HepG2 (cell line): ENCODE results near the gene MAPK14. TPM values are rescaled to one million over a fixed set of nuclear protein-coding genes. Genes with fewer than 3 reads are reported as not detected.

Experiments
- ATAC-seq: fragments of 200-7000 bp; cut with Tn5 transposase; 3 replicates; pipeline ENCODE4 v1.9.1; 2020; ENCODE audit warnings: mild to moderate bottlenecking, moderate library complexity
- BruUV-seq: library from RNA; stranded (reverse); fragments of 400-500 nt; replicated peaks from 2 replicates; lab custom pipeline; 2021; lab: Mats Ljungman, UMichigan
- CTCF ChIA-PET: fragments of 300-600 bp; formaldehyde crosslinking; extraction: SDS; loops from one replicate; lab custom pipeline; 2021; ENCODE audit warnings: low total read pairs, inconsistent platforms, low intra/inter-chr PET ratio; lab: Yijun Ruan, JAX
- POLR2A ChIA-PET: fragments of 350-600 bp; sonication (Branson Sonifier 250); formaldehyde crosslinking; loops from one replicate; lab custom pipeline; 2020; ENCODE audit warnings: antibody characterized with exemption, inconsistent platforms; lab: Yijun Ruan, JAX
- DNase-seq: peaks from one replicate; pipeline ENCODE4 v3.0.0-alpha.2; 2015; ENCODE audit warnings: low spot score
- FAIRE-seq: peaks from 3 replicates; lab custom pipeline; 2011; peaks lifted over from hg19 to GRCh38; lab: Jason Lieb, UNC
- H2AFZ ChIP-seq: one replicate; pipeline ENCODE4 v1.6.1; 2011; ENCODE audit warnings: low read length, inconsistent platforms
- H3K27ac ChIP-seq: fragments of 300-600 bp; 3 replicates; pipeline ENCODE4 v1.8.0; 2011; ENCODE audit warnings: mixed run types, mild to moderate bottlenecking, mixed read lengths, low read length, inconsistent platforms; ENCODE audit not compliant: insufficient read depth; ENCODE audit errors: extremely low read length
- H3K27me3 ChIP-seq, 2 experiments: fragments of 200-600 bp in 1 of 2; 2 replicates in 1 of 2; 3 replicates in 1 of 2; pipeline versions ENCODE4 v1.6.0 to v1.8.0; 2011; ENCODE audit warnings: low read length in 2 of 2, mild to moderate bottlenecking in 2 of 2, moderate library complexity in 2 of 2, inconsistent platforms in 1 of 2; ENCODE audit not compliant: insufficient read depth in 2 of 2, control insufficient read depth in 1 of 2
- H3K36me3 ChIP-seq, 2 experiments: fragments of 200-600 bp in 1 of 2; replicated peaks in 1 of 2; 2 replicates in 1 of 2; 3 replicates in 1 of 2; pipeline versions ENCODE4 v1.5.1 to v1.8.0; 2011; ENCODE audit warnings: low read length in 2 of 2, inconsistent platforms in 1 of 2; ENCODE audit not compliant: insufficient read depth in 2 of 2, control insufficient read depth in 1 of 2
- H3K4me1 ChIP-seq: 2 replicates; pipeline ENCODE4 v1.5.1; 2012; ENCODE audit warnings: low read length, inconsistent platforms; ENCODE audit not compliant: insufficient read depth
- H3K4me2 ChIP-seq: 2 replicates; pipeline ENCODE4 v1.6.0; 2011; ENCODE audit warnings: low read depth, low read length, inconsistent platforms
- H3K4me3 ChIP-seq, 3 experiments: fragments of 200-600 bp in 1 of 3; sonication (generic), shearing (Covaris generic) in 1 of 3; replicated peaks in 1 of 3; 2 replicates each; pipeline ENCODE4 v1.5.1; 2011 to 2016; ENCODE audit warnings: low read length in 3 of 3, inconsistent platforms in 2 of 3, low read depth in 2 of 3, mild to moderate bottlenecking in 2 of 3, control low read depth in 1 of 3, mixed read lengths in 1 of 3; ENCODE audit not compliant: insufficient read depth in 1 of 3
- H3K79me2 ChIP-seq: one replicate; pipeline ENCODE4 v1.6.1; 2011; ENCODE audit warnings: low read length, inconsistent platforms; ENCODE audit not compliant: insufficient read depth
- H3K9ac ChIP-seq: 2 replicates; pipeline ENCODE4 v1.6.0; 2011; ENCODE audit warnings: mild to moderate bottlenecking, low read depth, low read length, inconsistent platforms; ENCODE audit not compliant: insufficient read depth
- H3K9me3 ChIP-seq: 2 replicates; pipeline ENCODE4 v1.5.1; 2012; ENCODE audit warnings: mild to moderate bottlenecking, low read length
- H4K20me1 ChIP-seq: 2 replicates; pipeline ENCODE4 v1.6.0; 2011; ENCODE audit warnings: inconsistent platforms, mild to moderate bottlenecking, low read length, moderate library complexity; ENCODE audit not compliant: insufficient read depth
- ATF7 ChIP-seq, 2 experiments: fragments of 450-650 bp in 1 of 2; sonication (generic) in 1 of 2; formaldehyde crosslinking in 1 of 2; IDR thresholded peaks; 2 replicates each; pipeline versions ENCODE4 v1.4.0 to v1.6.1; 2016 to 2020; ENCODE audit warnings: antibody characterized with exemption in 1 of 2, mild to moderate bottlenecking in 1 of 2, missing genetic modification reagents in 1 of 2
- EHMT2 ChIP-seq: fragments of 200-600 bp; sonication (generic); IDR thresholded peaks from 2 replicates; pipeline ENCODE4 v1.7.0; 2017; ENCODE audit warnings: antibody characterized with exemption, low read depth, low read length, borderline replicate concordance
- FOXO4 ChIP-seq: sonication (generic); formaldehyde crosslinking; conservative IDR thresholded peaks from 2 replicates; pipeline ENCODE4 v1.8.1; 2023; ENCODE audit warnings: missing genetic modification reagents
- RXRA ChIP-seq: sonication (generic); formaldehyde crosslinking; IDR thresholded peaks from 2 replicates; pipeline ENCODE4 v1.5.1; 2020; ENCODE audit warnings: missing genetic modification reagents
- SMAD1 ChIP-seq: sonication (generic); formaldehyde crosslinking; IDR thresholded peaks from 2 replicates; pipeline ENCODE4 v1.4.0; 2020; ENCODE audit warnings: missing genetic modification reagents, low read depth, mild to moderate bottlenecking, borderline replicate concordance
- SSRP1 ChIP-seq: IDR thresholded peaks from 2 replicates; pipeline ENCODE4 v1.6.1; 2016; ENCODE audit warnings: control low read depth
- ZNF296 ChIP-seq: sonication (generic); formaldehyde crosslinking; conservative IDR thresholded peaks from 2 replicates; pipeline ENCODE4 v1.5.0; 2020; ENCODE audit warnings: mild to moderate bottlenecking, missing genetic modification reagents
- ZNF512 ChIP-seq: sonication (generic); formaldehyde crosslinking; IDR thresholded peaks from 2 replicates; pipeline ENCODE4 v1.4.0; 2020; ENCODE audit warnings: mild to moderate bottlenecking, missing genetic modification reagents
- ZNF567 ChIP-seq: sonication (generic); formaldehyde crosslinking; IDR thresholded peaks from 2 replicates; pipeline ENCODE4 v1.8.1; 2023; ENCODE audit warnings: mild to moderate bottlenecking, missing genetic modification reagents, borderline replicate concordance
- ZNF891 ChIP-seq: sonication (generic); formaldehyde crosslinking; IDR thresholded peaks from 2 replicates; pipeline ENCODE4 v1.5.0; 2020; ENCODE audit warnings: mild to moderate bottlenecking, missing genetic modification reagents
- WGBS: methylation state at CpG from one replicate; pipeline ENCODE4 v1.1.6; 2017; ENCODE audit warnings: low lambda C conversion rate; 5-methylcytosine and 5-hydroxymethylcytosine counted together
- in situ Hi-C: cut with HindIII; loops from 2 replicates; pipeline ENCODE4 v1.10.0; 2017; ENCODE audit warnings: low pct_unique_long_range_greater_than_20kb; ENCODE audit not compliant: extremely low pct_ligation_motif_present
- intact Hi-C: fragments of 100-400 bp; cut with micrococcal nuclease; formaldehyde crosslinking; loops from one replicate; pipeline ENCODE4 v1.10.0; 2022; ENCODE audit not compliant: unreplicated experiment
- polyA plus RNA-seq, 8 experiments: library from polyadenylated mRNA; depleted of rRNA in 3 of 8; stranded (reverse) in 7 of 8; unstranded in 1 of 8; fragments of >200 nt; fragmentation: Illumina TruSeq in 4 of 8; extraction: Trizol in 4 of 8; gene quantifications; 2 replicates each; pipeline versions ENCODE4 v1.2.1 to v1.2.3, GENCODE V29; 2011 to 2016; ENCODE audit warnings: low read depth in 4 of 8, missing spikeins in 1 of 8, mixed read lengths in 1 of 8; ENCODE audit not compliant: insufficient read depth in 1 of 8
- total RNA-seq, 5 experiments: library from RNA; depleted of rRNA; stranded (reverse); fragments of >200 nt; fragmentation: Illumina TruSeq; extraction: Trizol; gene quantifications; 2 replicates each; pipeline ENCODE4 v1.2.3, GENCODE V29; 2016; ENCODE audit warnings: low read depth in 1 of 5
- TF ChIP-seq, protein P1 (sequence below): sonication (generic); formaldehyde crosslinking; IDR thresholded peaks from 2 replicates; pipeline ENCODE4 v1.4.0; 2020; ENCODE audit warnings: mild to moderate bottlenecking, missing genetic modification reagents

MAPK14 gene
- total and polyA plus RNA-seq, 2 of the 13 experiments (the other 11 are each of a cell fraction or from before 2014, with no cell fraction given), result 66.3 to 67.3 TPM

DNA sequence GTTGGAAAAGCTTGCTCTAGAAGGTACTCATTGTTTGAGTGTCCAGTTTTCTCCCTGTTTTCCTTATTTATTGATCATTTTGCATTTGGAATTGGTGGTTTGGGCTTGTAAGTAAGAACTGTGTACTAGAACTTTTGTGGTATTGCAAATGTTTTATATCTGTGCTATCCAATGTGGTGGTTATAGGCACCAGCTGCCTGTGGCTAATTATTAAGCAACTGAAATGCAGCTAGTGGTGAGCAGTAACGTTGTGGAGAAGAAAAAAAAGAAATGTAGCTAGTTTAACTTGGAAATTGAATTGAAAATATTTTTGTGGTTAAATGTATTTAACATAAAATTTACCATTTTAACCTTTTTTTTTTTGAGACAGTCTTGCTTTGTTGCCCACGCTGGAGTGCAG lies 52.0 kb downstream of the MAPK14 start (continued):
- TF ChIP-seq ZNF296 (CRISPR knock-in tag), result no peak
- TF ChIP-seq, protein P1, sequence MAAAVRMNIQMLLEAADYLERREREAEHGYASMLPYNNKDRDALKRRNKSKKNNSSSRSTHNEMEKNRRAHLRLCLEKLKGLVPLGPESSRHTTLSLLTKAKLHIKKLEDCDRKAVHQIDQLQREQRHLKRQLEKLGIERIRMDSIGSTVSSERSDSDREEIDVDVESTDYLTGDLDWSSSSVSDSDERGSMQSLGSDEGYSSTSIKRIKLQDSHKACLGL, result no peak
- TF ChIP-seq, all 625 proteins: peak for 0

DNA sequence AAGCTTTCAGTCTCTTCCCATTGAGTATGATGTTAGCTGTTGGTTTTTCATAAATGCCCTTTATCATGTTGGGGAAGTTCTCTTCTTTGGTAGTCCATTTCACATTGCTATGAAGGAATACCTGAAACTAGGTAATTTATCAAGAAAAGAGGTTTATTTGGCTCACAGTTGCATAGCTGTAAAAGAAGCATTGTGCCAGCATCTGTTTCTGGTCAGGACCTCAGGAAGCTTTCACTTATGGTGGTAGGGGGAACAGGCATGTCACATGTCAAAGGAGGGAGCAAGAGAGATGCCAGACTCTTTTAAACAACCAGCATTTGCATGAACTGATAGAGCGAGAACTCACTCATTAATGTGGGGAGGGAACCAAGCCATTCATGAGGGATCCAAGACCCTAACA lies 54.7 kb downstream of the MAPK14 start:
- no peaks in the 10 kb centered on the region for H3K4me1 ChIP-seq
- no peak for FAIRE-seq
- H3K27me3 ChIP-seq, result no peaks in the 10 kb centered on the region
- CTCF ChIA-PET, result no interaction called here
- no peak overlapping the region for H3K4me2 ChIP-seq
- no peak overlapping the region for H2AFZ ChIP-seq
- peaks cover 26 to 73% of the 10 kb centered on the region in 2 experiments for H3K36me3 ChIP-seq
- H3K27ac ChIP-seq, result no peak overlapping the region
- H3K9me3 ChIP-seq, result no peaks in the 10 kb centered on the region
- POLR2A ChIA-PET, result no interaction called here
- intact Hi-C loops, result no loop called here
- in situ Hi-C loops, result no loop called here
- TF ChIP-seq FOXO4 (CRISPR knock-in tag) (0 out of 2 replicates have a peak, but pooled peaks have one; percentile 74), SSRP1 (no peak)
- no peak for DNase-seq
- no peak overlapping the region for H3K9ac ChIP-seq
- WGBS, result 100% methylated on average over 1 of the region's 1 CpG
- no peaks in the 10 kb centered on the region for H4K20me1 ChIP-seq
- no peak for ATAC-seq
- BruUV-seq, result no TSS peak
- no peak overlapping the region for H3K4me3 ChIP-seq
- no peaks in the 10 kb centered on the region for H3K79me2 ChIP-seq

GRCh38 chr6:36083446-36083845 lies 55.8 kb downstream of the MAPK14 start:
- Histone ChIP-seq H3K36me3 (peaks cover 20 to 62% of the 10 kb centered on the region in 2 experiments), H3K9me3 (no peaks in the 10 kb centered on the region), H2AFZ (no peak overlapping the region), H3K4me2 (no peak overlapping the region), H3K79me2 (no peaks in the 10 kb centered on the region), H4K20me1 (no peaks in the 10 kb centered on the region), H3K27me3 (no peaks in the 10 kb centered on the region), H3K27ac (no peak overlapping the region), H3K4me3 (no peak overlapping the region), H3K9ac (no peak overlapping the region), H3K4me1 (no peaks in the 10 kb centered on the region)
- TF ChIP-seq ZNF512 (CRISPR knock-in tag), result no peak
- TF ChIP-seq ZNF891 (CRISPR knock-in tag), result no peak
- no peak for TF ChIP-seq ZNF567
- TF ChIP-seq ATF7 (IDR thresholded peaks at IDR 0.05), result no peak
- no peak for TF ChIP-seq ATF7 (CRISPR knock-in tag; IDR thresholded peaks at IDR 0.05)
- TF ChIP-seq SMAD1, result no peak
- peak; percentile 18; the same call in 1 of the 2 replicates for TF ChIP-seq RXRA
- TF ChIP-seq EHMT2, result no peak
- FAIRE-seq (no peak), ATAC-seq (peak; percentile 46), DNase-seq (no peak)
- in situ Hi-C loops (no loop called here), intact Hi-C loops (no loop called here)
- POLR2A ChIA-PET, result no interaction called here
- CTCF ChIA-PET, result no interaction called here
- 95% methylated on average over 3 of the region's 3 CpGs for WGBS
- BruUV-seq, result no TSS peak
